ENCODE measurements around the gene BGLAP. TPM values are rescaled to one million over a fixed set of nuclear protein-coding genes. Genes with fewer than 3 reads are reported as not detected.

BGLAP gene
- polyA plus RNA-seq, 1 experiment = 0.12 TPM

GRCh38 chr1:156246241-156246780 lies 4.3 kb downstream of the BGLAP start:
- H3K27ac ChIP-seq (ENCODE audit: low read depth, low read length) = no peak overlapping the region
- ChIA-PET CTCF (no interaction called here), POLR2A (interaction anchor here (0.9 to 1.2 kb wide), 2 partner anchors 33 to 119 kb away, joined by 3 to 7 read pairs; partner anchors contain the start of gene PMF1)

GRCh38 chr1:156246781-156247459 lies 4.9 kb downstream of the BGLAP start:
- H3K9me3 ChIP-seq (ENCODE audit: control insufficient read depth, insufficient read depth, low read length) = no peaks in the 10 kb centered on the region; the same call in 1 of the 2 replicates
- CTCF ChIA-PET = no interaction called here
- TF ChIP-seq CTCF (IDR thresholded peaks at IDR 0.05; ENCODE audit: low read depth, low read length) = no peak
- no peak overlapping the region for H3K4me3 ChIP-seq (ENCODE audit: low read depth, low read length)
- H3K27me3 ChIP-seq (ENCODE audit: control insufficient read depth, insufficient read depth, low read length) = no peaks in the 10 kb centered on the region
- no peak overlapping the region for H3K27ac ChIP-seq (ENCODE audit: low read depth, low read length)
- POLR2A ChIA-PET = interaction anchor here (0.6 to 1.2 kb wide), 3 partner anchors 14 to 120 kb away, joined by 3 to 7 read pairs (median 4); partner anchors contain the start of gene PMF1
- no peak for DNase-seq (ENCODE audit: low read depth, low spot score)

More at GRCh38 chr1:156246241-156246780, 4.3 kb downstream of the BGLAP start:
- no peak overlapping the region for H3K4me3 ChIP-seq (ENCODE audit: low read depth, low read length)
- no peak for DNase-seq (ENCODE audit: low read depth, low spot score)
- H3K27me3 ChIP-seq (ENCODE audit: control insufficient read depth, insufficient read depth, low read length) = no peaks in the 10 kb centered on the region
- TF ChIP-seq CTCF (IDR thresholded peaks at IDR 0.05; ENCODE audit: low read depth, low read length) = no peak
- H3K9me3 ChIP-seq (ENCODE audit: control insufficient read depth, insufficient read depth, low read length) = no peaks in the 10 kb centered on the region; the same call in 1 of the 2 replicates

- no peak for DNase-seq (ENCODE audit: low read depth, low spot score)
- H3K9me3 ChIP-seq (ENCODE audit: control insufficient read depth, insufficient read depth, low read length) = no peaks in the 10 kb centered on the region; the same call in 1 of the 2 replicates
- no peak for TF ChIP-seq CTCF (IDR thresholded peaks at IDR 0.05; ENCODE audit: low read depth, low read length)
- ChIA-PET POLR2A (interaction anchor here (0.6 kb wide), 1 partner anchor 14 kb away, joined by 4 read pairs; no protein-coding TSS in a partner anchor), CTCF (no interaction called here)
- H3K4me3 ChIP-seq (ENCODE audit: low read depth, low read length) = no peak within 1 kb of the TSS
- no peaks in the 10 kb centered on the region for H3K27me3 ChIP-seq (ENCODE audit: control insufficient read depth, insufficient read depth, low read length)
- H3K27ac ChIP-seq (ENCODE audit: low read depth, low read length) = no peak within 1 kb of the TSS
Observed at GRCh38 chr1:156247460-156248322, 5.7 kb downstream of the BGLAP start, which contains the start of gene PAQR6. TSS of gene PAQR6 (minus strand) at chr1:156248056. CDS start at chr1:156246731, 1,325 bp downstream.

GRCh38 chr1:156248323-156248683 lies 6.3 kb downstream of the BGLAP start:
- H3K27me3 ChIP-seq (ENCODE audit: control insufficient read depth, insufficient read depth, low read length) = no peaks in the 10 kb centered on the region
- no peak overlapping the region for H3K4me3 ChIP-seq (ENCODE audit: low read depth, low read length)
- no peak for TF ChIP-seq CTCF (IDR thresholded peaks at IDR 0.05; ENCODE audit: low read depth, low read length)
- POLR2A ChIA-PET = no interaction called here
- H3K9me3 ChIP-seq (ENCODE audit: control insufficient read depth, insufficient read depth, low read length) = no peaks in the 10 kb centered on the region; the same call in 1 of the 2 replicates
- CTCF ChIA-PET = no interaction called here
- no peak overlapping the region for H3K27ac ChIP-seq (ENCODE audit: low read depth, low read length)
- DNase-seq (ENCODE audit: low read depth, low spot score) = no peak

All from AG04450 (cell line).